Ectodermal cell (in vitro differentiated cells): ENCODE measurements around the gene SGTA.

ENCODE experiments used
- H3K27ac ChIP-seq: 2 replicates; pipeline ENCODE4 v1.7.0; 2013; ENCODE audit warnings: mild to moderate bottlenecking, low read depth, low read length; ENCODE audit not compliant: insufficient read depth, poor library complexity, severe bottlenecking
- H3K27me3 ChIP-seq: 2 replicates; pipeline ENCODE4 v1.7.0; 2013; ENCODE audit warnings: mild to moderate bottlenecking, low read length; ENCODE audit not compliant: insufficient read depth, control insufficient read depth, poor library complexity, severe bottlenecking
- H3K36me3 ChIP-seq: one replicate; pipeline ENCODE4 v1.7.0; 2013; ENCODE audit warnings: low read length; ENCODE audit not compliant: control insufficient read depth, insufficient read depth
- H3K4me1 ChIP-seq: one replicate; pipeline ENCODE4 v1.7.0; 2013; ENCODE audit warnings: low read length; ENCODE audit not compliant: control insufficient read depth, insufficient read depth
- H3K4me3 ChIP-seq: 2 replicates; pipeline ENCODE4 v1.7.0; 2013; ENCODE audit warnings: low read depth, low read length, control low read depth; ENCODE audit not compliant: insufficient read depth
- H3K9me3 ChIP-seq: 2 replicates; pipeline ENCODE4 v1.7.0; 2013; ENCODE audit warnings: mild to moderate bottlenecking, low read length, moderate library complexity; ENCODE audit not compliant: control insufficient read depth
- WGBS, 2 experiments: methylation state at CpG; one replicate each; pipeline ENCODE4 v1.1.7; 2013; ENCODE audit warnings: missing lambda C conversion rate in 2 of 2; 5-methylcytosine and 5-hydroxymethylcytosine counted together

The SGTA gene

GRCh38 chr19:2802826-2803225 is 19.8 kb upstream of the SGTA start:
- Histone ChIP-seq H3K4me1 (no peaks in the 10 kb centered on the region), H3K4me3 (no peak overlapping the region), H3K27me3 (no peaks in the 10 kb centered on the region), H3K9me3 (no peaks in the 10 kb centered on the region), H3K27ac (no peak overlapping the region), H3K36me3 (peaks cover 44% of the 10 kb centered on the region)
- WGBS, 2 experiments: 95 to 97% methylated on average over 17 of the region's 17 CpGs

- H3K9me3 ChIP-seq: no peaks in the 10 kb centered on the region
- H3K27me3 ChIP-seq: no peaks in the 10 kb centered on the region
- peaks cover 51% of the 10 kb centered on the region for H3K36me3 ChIP-seq
- no peak overlapping the region for H3K4me3 ChIP-seq
- no peaks in the 10 kb centered on the region for H3K4me1 ChIP-seq
- 96% methylated on average over 22 of the region's 22 CpGs for WGBS, 2 experiments
- no peak overlapping the region for H3K27ac ChIP-seq
These were observed 17.4 kb upstream of the SGTA start for GRCh38 chr19:2800506-2800905.

- Histone ChIP-seq H3K27me3 (no peaks in the 10 kb centered on the region), H3K4me1 (no peaks in the 10 kb centered on the region), H3K9me3 (no peaks in the 10 kb centered on the region), H3K36me3 (peaks cover 49% of the 10 kb centered on the region), H3K4me3 (no peak overlapping the region), H3K27ac (no peak overlapping the region)
- WGBS, 2 experiments: 96% methylated on average over 41 of the region's 41 CpGs
These were observed 16.4 kb upstream of the SGTA start for GRCh38 chr19:2799273-2800020.

GRCh38 chr19:2798733-2799132 is 15.7 kb upstream of the SGTA start:
- H3K4me1 ChIP-seq: no peaks in the 10 kb centered on the region
- H3K9me3 ChIP-seq: no peaks in the 10 kb centered on the region
- peaks cover 46% of the 10 kb centered on the region for H3K36me3 ChIP-seq
- no peak overlapping the region for H3K4me3 ChIP-seq
- H3K27ac ChIP-seq: no peak overlapping the region
- WGBS, 2 experiments: 93 to 94% methylated on average over 7 of the region's 7 CpGs
- H3K27me3 ChIP-seq: no peaks in the 10 kb centered on the region

GRCh38 chr19:2798158-2798685 is 15.1 kb upstream of the SGTA start:
- Histone ChIP-seq H3K9me3 (no peaks in the 10 kb centered on the region), H3K4me1 (no peaks in the 10 kb centered on the region), H3K27me3 (no peaks in the 10 kb centered on the region), H3K27ac (no peak overlapping the region), H3K36me3 (peaks cover 46% of the 10 kb centered on the region), H3K4me3 (no peak overlapping the region)
- WGBS, 2 experiments: 95 to 96% methylated on average over 16 of the region's 16 CpGs

GRCh38 chr19:2797280-2797679 is 14.2 kb upstream of the SGTA start:
- Histone ChIP-seq H3K4me3 (no peak overlapping the region), H3K27ac (no peak overlapping the region), H3K36me3 (peaks cover 48% of the 10 kb centered on the region), H3K27me3 (no peaks in the 10 kb centered on the region), H3K9me3 (no peaks in the 10 kb centered on the region), H3K4me1 (no peaks in the 10 kb centered on the region)
- WGBS, 2 experiments: 94% methylated on average over 15 of the region's 15 CpGs

- WGBS, 2 experiments: 96% methylated on average over 23 of the region's 23 CpGs
- Histone ChIP-seq H3K4me1 (no peaks in the 10 kb centered on the region), H3K4me3 (no peak overlapping the region), H3K9me3 (no peaks in the 10 kb centered on the region), H3K27ac (no peak overlapping the region), H3K36me3 (peaks cover 48% of the 10 kb centered on the region), H3K27me3 (no peaks in the 10 kb centered on the region)
These were observed 13.7 kb upstream of the SGTA start for GRCh38 chr19:2796659-2797266.

- peaks cover 49% of the 10 kb centered on the region for H3K36me3 ChIP-seq
- no peaks in the 10 kb centered on the region for H3K27me3 ChIP-seq
- 91 to 93% methylated on average over 27 of the region's 27 CpGs for WGBS, 2 experiments
- H3K9me3 ChIP-seq: no peaks in the 10 kb centered on the region
- H3K27ac ChIP-seq: no peak overlapping the region
- no peak overlapping the region for H3K4me3 ChIP-seq
- no peaks in the 10 kb centered on the region for H3K4me1 ChIP-seq
These were observed 13.0 kb upstream of the SGTA start for GRCh38 chr19:2795827-2796658.

- no peaks in the 10 kb centered on the region for H3K4me1 ChIP-seq
- no peak overlapping the region for H3K4me3 ChIP-seq
- H3K27ac ChIP-seq: no peak overlapping the region
- H3K36me3 ChIP-seq: peaks cover 48% of the 10 kb centered on the region
- WGBS, 2 experiments: 95 to 96% methylated on average over 12 of the region's 12 CpGs
- no peaks in the 10 kb centered on the region for H3K27me3 ChIP-seq
- no peaks in the 10 kb centered on the region for H3K9me3 ChIP-seq
These were observed 10.5 kb upstream of the SGTA start for GRCh38 chr19:2793577-2793976.

GRCh38 chr19:2793126-2793525 is 10.1 kb upstream of the SGTA start:
- WGBS, 2 experiments: 90 to 95% methylated on average over 7 of the region's 7 CpGs

More at GRCh38 chr19:2793126-2793525, 10.1 kb upstream of the SGTA start:
- Histone ChIP-seq H3K27me3 (no peaks in the 10 kb centered on the region), H3K4me1 (no peaks in the 10 kb centered on the region), H3K36me3 (peaks cover 48% of the 10 kb centered on the region), H3K4me3 (no peak overlapping the region), H3K9me3 (no peaks in the 10 kb centered on the region), H3K27ac (no peak overlapping the region)
